HG03575 (cell line): ENCODE measurements around the gene ZNF692.
A peak's percentile ranks its signal among the peaks of the same experiment; 100 is the strongest.

Source experiments
- ATAC-seq: cut with Tn5 transposase; IDR thresholded peaks from one replicate; pipeline ENCODE4 v1.9.1; 2021; ENCODE audit not compliant: unreplicated experiment, insufficient number of reproducible peaks, low FRiP score; ENCODE audit errors: extremely low read depth

The ZNF692 gene

DNA sequence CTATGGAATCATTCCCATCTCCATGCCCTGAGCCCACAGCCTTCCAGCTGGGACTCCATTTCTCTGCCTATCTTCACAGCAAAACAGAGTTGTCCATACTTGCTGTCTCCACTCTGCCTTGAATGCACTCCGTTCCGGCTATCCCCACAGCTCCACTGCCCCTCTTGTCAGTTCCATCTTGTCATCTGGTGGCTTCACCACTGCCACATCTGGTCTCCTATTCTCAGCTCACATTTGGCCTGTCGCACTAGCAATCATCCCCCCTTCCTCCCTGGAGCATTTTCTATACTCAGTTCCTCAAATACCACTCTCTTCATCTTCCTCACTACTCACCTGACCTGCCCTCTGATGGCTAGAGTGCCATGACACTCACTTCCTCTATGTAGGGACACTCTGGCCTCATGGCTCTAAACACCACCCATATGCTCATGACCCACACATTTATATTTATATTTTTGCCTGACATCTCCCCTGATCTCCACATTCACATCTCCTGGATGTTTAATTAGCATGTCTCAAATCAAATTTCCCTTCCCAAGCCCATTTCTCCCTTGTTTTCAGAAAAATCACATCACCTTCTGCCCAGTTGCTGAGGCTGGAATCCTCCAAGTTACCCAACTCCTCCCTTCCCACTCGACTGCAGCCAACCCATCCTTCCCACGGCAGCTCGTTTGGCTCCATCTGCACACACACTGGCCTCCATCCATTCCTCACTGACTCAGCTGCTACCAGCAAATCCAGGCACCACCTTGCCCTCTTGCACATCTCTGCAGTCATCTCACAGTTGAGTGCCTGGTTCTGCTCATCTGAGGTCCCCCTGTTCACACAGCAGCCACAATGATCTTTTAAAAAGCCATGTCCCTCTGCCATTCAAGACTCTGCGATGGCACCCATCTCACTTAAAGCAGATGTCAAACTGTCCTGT, 6.1 kb downstream of the ZNF692 start:
- ATAC-seq: no peak

GRCh38 chr1:248851390-248851789, 7.5 kb downstream of the ZNF692 start:
- no peak for ATAC-seq

DNA sequence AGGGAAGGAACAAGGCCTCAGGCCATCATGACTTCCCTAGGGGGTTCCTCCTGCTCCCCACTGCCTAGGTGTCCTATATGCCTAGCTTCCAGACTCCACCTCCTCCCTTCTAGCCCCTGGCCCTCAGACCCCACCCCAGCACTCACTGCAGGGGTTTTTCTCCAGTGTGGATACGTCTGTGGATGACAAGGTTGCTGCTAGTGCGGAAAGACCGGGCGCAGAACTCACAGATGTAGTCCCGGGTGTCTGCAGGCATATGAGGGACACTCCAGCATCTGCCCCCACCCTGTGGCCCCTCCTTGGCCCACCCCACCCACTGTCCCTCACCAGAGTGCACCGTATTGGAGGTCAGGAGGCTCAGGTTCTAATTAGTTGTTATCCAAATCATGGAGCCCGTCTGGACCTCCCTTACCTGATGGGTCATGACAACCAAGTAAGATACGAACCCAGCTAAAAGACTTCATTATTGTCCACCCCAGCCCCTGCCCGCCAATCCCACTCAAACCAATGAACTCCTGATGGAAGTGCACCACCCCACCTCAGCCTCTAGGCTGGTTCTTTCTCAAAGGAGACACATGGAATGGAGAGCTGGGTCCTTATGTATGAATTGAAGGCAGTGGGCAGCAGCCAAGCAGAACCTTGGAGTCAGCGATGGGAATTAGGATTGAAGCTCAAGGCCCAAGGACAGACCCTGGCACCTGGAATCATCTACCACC, 8.2 kb downstream of the ZNF692 start:
- no peak for ATAC-seq

- no peak for ATAC-seq
Measured at GRCh38 chr1:248850124-248850523, 8.8 kb downstream of the ZNF692 start.

DNA sequence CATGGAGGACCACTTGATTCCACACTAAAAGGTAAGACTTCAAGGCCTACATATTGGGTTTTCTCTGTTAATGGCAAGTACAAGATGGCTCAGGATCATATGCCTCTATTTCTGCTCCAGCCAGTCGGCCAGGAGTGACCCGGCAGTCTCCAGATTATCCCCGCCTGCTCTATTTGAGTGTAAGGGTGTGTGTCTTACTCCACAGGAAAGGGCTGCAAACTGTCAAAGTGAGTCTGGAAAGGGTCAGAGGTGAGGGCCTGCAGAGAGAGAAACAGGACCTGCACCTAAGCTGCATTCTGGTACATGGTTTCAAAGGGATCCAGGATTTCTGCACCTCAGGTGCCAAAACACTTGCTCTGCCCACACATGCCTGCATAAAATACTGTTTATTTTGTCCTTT, 9.2 kb downstream of the ZNF692 start:
- ATAC-seq: no peak

GRCh38 chr1:248849152-248849551, 9.7 kb downstream of the ZNF692 start:
- no peak for ATAC-seq

GRCh38 chr1:248848602-248849001, 10.3 kb downstream of the ZNF692 start:
- no peak for ATAC-seq

GRCh38 chr1:248847956-248848561, 10.8 kb downstream of the ZNF692 start:
- no peak for ATAC-seq

DNA sequence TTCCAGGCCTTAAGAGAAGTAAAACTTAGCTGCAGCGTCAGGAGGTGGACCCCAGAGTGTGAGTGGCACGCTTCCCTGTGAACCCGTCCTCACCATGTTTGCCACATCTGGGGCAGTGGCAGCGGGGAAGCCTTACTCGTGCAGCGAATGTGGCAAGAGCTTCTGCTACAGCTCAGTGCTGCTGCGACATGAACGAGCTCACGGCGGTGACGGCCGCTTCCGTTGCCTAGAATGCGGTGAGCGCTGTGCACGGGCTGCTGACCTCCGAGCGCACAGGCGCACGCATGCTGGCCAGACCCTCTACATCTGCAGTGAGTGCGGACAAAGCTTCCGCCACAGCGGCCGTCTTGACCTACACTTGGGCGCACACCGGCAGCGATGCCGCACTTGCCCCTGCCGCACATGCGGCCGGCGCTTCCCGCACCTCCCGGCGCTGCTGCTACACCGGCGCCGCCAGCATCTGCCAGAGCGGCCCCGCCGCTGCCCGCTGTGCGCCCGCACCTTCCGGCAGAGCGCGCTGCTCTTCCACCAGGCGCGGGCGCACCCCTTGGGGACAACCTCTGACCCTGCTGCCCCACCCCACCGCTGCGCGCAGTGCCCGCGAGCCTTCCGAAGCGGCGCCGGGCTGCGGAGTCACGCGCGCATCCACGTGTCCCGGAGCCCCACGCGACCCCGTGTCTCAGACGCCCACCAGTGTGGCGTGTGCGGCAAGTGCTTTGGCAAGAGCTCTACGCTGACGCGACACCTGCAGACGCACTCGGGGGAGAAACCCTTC, 11.5 kb downstream of the ZNF692 start:
- ATAC-seq: no peak

DNA sequence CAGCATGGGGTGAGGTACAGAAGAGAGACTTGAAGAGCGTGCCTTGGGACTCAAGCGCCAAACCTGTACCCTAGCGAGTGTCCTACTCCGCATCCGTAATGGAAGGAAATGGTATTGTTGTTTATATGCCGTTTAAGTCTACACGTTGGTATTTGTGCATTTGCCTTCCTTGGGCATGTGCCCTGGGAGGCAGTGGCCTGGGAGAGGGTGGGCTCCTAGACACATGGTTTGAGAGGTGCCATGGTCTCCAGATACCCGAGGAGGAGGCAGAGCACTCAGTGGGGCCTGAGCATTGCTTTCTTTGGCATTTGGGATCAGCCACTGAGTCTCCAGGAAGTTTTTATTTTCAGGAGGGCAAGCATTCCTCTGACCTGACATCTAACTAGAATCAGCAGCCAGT, 14.4 kb downstream of the ZNF692 start:
- ATAC-seq: no peak

DNA sequence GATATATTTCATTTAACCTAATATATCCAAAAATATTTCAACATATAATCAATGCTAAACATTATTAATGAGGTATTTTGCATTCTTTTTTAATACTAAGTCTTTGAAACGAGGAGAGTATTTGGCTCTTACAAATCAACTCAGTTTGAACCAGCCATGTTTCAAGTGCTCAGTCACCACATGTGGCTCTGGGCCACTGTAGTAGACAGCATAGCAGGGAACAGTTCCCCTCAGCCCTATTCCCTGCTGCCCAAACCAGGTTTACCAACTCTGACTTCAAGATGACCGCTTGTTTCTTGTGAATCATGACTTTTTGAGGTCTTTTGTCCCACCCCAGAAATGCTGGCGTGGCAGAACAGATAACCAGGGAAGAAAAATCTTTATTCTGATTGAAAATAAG, 15.2 kb downstream of the ZNF692 start:
- no peak for ATAC-seq

DNA sequence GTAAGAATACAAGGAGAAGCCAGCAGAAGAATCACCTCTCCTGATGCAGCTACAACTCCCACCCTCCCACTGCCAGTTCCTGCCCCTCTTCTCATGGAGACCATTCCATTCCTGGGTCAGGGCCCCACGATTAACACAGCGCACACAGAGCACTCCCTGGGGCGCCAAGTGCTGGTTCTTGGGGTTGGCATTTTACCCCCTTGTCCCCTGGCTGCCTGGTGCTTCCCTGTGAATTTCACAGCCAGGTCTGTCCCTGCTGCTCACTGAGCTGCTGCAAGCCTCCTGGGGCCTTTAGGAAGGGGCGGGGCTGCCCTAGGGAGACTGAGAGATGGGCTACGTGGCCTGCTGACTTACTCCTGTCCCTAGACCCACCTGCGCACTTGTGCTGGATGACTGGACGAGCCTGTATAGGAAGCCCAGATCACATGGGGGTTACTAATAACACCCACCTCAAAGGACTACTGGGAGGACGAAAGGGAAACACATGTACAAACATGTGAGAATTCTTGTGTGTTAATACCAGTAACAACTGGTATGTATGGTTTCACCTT, 16.0 kb downstream of the ZNF692 start:
- no peak for ATAC-seq

DNA sequence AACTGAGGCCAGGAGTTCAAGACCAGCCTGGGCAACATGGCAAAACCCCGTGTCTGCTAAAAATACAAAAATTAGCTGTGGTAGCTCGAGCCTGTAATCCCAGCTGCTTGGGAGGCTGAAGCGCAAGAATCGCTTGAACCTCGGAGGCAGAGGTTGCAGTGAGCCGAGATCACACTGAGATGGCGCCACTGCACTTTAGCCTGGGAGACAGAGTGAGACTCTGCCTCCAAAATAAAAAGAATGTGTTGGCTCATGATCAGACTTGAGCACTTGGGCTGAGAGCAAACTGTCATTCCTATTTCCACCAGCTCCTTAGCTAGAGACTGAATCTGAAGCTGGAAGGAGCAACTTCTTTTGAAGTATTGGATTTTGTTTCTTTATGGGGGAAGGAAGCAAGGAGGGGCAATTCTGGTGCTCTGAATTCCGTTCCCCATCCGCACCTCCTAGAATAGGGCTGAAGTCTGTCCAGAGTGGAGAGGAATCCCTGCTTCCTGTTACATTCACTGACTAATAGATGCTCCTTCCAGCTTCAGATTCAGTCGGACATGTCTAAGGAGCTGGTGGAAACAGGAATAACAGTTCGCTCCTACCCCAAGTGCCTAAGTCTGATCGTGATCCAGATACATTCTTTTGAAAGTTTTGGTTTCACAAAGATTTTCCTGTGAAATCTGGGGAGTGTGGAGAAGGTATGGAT, 17.0 kb downstream of the ZNF692 start:
- no peak for ATAC-seq

DNA sequence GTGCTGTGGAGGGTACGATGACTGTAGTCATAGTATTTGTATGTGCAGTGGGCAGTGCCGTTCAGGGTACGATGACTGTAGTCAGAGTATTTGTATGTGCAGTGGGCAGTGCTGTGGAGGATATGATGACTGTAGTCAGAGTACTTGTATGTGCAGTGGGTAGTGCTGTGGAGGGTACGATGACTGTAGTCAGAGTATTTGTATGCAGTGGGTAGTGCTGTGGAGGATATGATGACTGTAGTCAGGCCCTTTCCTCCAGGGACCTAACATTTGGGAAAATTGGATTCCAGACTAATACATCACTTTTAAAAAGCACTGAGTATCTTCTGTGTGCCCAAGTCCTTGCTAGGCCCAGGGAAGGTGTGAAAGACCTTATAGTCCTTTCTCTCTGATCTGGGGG, 17.9 kb downstream of the ZNF692 start:
- ATAC-seq: no peak

- ATAC-seq: no peak
Measured at GRCh38 chr1:248839168-248839555, 19.7 kb downstream of the ZNF692 start.

DNA sequence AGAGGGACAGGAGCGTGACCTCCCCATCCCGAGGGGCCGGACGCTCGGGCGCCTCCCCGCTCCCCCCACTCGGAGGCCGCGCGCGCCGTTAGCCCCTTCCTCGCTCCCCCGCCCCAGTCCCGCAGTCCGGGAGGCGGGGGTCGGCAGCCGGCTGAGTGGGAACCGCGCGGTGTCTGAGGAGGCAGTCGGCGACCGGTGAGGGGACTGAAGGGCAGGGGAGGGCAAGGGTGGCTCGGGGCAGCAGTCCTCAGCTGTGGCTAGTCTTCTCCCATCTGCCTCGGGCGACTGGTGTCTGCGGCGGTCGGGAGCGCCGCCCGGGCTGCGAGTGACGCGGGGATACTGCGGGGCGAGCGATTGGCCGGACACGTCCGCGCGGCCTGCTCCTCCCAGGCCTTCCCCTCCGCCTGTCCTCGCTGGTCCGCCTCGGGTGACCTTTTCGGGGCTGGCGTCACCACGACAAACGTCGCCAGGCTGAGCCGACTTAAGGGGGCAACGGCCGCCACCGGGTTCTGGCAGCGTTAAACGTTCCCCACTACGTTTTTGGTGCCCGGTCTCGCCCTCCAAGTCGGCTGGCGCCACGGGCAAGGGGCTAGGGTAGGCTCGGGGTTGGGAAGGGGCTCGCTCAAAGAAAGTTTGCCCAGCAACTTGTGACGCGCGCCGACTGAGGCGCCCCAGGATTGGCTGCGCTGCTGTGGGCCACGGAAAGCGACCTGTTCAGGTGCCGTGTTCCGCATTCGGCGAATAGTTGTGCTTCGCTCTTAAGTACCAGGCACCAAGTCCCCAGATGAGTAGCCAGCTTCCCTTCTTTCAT, 20.3 kb downstream of the ZNF692 start:
- peak; percentile 40 for ATAC-seq

DNA sequence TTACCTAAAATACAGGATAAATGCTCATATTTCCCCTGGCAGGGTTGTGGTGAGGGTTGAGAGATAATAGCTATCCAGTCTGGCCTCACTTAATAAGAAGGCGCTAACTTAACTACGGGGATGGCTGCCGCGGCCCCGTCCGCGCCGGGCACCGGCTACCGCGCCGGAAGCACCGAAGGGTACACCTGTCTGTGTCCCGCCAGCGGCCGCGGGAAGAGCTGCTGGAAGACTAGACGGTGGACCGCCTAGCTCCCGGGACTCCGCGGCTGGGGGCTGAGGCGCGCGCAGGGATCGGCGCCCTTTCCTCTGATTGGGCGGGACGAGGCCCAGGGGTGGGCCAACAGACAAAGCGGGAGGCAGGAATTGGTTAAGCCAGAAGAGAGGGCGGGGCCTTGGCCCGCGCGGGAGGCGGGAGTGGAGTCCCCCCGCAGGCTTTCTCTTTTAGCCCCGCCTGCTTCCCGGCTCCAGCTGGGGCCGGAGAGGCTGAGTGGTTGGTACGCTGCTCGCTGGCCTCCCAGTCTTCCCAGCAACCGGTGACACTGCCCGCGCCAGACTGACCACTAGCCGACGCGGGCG, 21.0 kb downstream of the ZNF692 start, which contains the start of gene ZNF672:
Gene ZNF672, plus strand, starts transcription at position 444 of the 576 bp plus-strand sequence. CDS start 9,051 bp downstream, outside the sequence.
- ATAC-seq: peak; percentile 78
